ENCODE results near the gene FHOD3.

The FHOD3 gene

DNA sequence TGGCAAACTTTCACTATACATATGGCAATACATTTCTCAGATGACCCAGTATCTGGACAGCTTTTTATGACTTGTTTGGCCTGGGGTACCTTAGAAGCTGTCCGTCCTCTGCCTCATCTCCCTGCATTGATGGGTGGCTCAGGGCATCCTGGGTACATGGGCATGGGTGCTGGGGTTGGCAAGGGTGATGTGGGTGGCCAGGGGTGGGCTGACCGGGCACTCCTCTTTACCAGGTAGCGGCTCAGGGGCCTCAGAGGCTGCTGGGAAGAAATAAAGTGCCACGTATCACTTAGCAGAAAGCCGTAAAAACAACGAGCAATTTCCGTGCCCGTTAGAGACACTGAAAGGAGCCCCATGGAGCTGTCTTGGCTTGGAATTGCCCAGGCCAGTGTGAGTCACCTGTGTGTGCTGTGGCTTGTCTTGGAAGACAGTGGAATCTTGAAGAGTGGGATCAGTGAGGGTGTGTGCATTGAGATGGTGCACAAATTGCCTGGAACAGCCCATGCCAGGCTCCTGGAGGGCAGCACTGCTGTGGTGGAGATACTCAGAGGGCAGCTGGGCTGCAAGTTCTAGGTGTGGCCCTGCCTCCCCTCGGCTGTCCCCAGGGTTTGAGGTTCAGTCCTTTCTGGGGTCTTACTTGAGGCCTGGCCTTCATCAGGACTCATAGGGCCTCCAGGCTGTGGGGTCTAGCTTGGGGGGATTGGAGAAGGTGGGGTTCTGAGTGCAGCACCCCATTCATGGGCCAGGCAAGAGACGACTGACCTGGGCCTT lies 88.8 kb downstream of the FHOD3 start:
- DNase-seq = no peak

DNA sequence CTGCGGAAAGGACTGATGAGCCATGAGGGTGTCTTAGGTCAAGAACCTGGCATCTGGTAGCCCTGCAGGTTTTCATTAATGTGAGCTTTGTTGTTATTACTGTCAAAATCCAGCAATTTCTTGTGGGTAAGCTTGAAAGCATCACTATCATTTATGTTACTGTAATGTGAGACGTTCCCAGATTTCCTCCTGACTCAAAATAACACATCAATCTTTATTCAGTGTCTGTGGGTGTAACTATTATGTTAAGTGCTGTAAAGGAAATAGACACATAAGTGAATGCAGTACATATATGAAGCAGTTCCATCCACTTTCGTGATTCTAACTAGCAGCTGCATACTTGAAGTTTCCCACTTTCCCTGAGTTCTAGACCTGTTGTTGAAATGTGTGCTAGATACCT lies 89.8 kb downstream of the FHOD3 start:
- peak; percentile 36 for DNase-seq

GRCh38 chr18:36388310-36388709 lies 90.8 kb downstream of the FHOD3 start:
- no peak for DNase-seq

DNA sequence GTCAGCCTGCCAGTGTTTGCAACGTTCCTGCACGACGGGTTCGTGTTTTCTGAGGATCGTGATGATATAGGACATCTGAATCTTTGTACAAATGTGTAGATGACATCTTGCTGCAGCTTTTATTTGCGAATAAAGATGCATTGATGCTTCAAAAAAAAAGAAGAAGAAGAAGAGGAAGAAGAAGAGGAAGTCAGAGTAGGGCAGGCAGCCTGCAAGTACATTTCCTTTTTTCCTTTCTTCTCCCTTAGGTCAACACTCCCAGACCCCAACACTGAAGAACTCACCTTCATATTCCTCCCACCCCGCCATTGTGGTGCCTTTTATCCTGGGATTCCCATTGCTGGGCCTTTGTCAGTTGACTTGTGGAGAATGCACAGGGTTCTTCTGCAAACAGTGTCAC lies 91.5 kb downstream of the FHOD3 start:
- no peak for DNase-seq

- DNase-seq = no peak
Measured at GRCh38 chr18:36389811-36390581, 92.5 kb downstream of the FHOD3 start.

GRCh38 chr18:36391426-36392145 lies 94.1 kb downstream of the FHOD3 start:
- DNase-seq = no peak

DNA sequence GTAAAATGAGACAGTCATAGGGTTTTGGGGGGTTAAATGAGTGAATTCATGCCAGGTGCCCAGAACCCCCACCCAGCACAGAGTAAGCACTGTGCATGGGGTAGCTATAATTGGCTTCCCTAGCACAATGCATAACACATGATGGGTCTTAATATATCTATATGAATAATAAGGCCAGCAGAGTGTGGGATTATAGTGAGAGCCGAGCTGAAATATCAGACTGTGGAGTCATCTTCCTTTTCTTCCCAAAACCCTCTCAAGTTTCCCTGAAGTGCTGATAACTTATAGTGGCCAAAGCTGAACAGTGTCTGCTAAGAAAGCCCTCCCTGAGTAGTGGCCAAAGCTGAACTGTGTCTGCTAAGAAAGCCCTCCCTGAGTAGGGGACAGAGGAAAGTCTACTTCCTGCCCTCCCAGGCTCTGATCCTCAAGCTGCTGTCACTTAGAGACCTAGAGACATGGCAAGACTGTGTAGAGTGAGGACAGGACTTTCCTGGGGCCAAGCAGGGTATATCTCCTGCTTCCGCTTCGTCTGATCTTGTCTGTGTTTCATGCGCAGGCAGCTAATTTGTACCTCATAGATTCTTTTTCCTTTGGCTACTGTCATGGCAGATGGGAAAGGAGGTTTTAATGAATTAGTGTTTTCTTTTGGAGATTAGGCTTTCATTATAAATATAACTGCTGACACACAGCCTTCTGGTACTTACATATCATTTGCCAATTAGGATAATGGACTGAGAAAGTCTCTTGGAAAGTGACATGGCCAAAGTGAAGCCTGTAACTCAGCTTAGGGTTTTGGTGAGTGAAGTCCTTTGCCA lies 94.9 kb downstream of the FHOD3 start:
- peak; percentile 49 for DNase-seq

DNA sequence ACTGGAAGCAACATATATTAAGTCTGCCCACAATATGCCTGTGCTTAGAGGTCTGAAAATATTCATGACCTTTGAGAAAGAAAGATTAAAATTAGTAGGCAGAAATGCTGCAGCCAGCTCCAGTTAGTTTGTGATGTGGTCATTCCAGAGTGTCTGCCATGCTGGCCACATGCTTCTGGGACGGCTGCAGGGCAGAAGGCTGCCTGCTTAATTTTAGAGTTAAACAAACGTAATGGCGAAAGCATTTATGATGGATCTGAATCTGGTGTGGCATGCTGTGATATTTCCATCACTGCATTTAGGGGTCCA lies 95.4 kb downstream of the FHOD3 start:
- DNase-seq = no peak

GRCh38 chr18:36394486-36394885 lies 97.0 kb downstream of the FHOD3 start:
- no peak for DNase-seq

DNA sequence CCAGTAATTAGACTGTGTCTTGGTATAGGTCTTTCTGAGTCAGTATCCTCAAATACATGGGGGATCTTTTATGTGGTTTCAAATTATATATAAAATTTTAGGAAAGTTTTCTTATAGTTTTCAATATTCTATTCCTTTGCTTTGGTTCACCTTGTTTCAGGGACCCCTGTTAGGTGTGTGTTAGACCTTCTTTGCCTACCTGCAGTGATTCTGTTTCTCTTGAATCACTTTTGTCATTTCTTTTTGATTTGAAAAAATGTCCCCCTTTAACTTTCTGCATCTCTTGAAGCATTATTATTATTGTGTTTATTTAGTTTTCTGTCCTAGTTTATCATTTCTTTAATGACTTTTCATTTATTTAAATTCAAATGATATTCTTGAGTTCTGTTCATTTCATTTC lies 98.7 kb downstream of the FHOD3 start:
- no peak for DNase-seq

- DNase-seq = no peak
Measured at GRCh38 chr18:36397033-36397432, 99.5 kb downstream of the FHOD3 start.

DNA sequence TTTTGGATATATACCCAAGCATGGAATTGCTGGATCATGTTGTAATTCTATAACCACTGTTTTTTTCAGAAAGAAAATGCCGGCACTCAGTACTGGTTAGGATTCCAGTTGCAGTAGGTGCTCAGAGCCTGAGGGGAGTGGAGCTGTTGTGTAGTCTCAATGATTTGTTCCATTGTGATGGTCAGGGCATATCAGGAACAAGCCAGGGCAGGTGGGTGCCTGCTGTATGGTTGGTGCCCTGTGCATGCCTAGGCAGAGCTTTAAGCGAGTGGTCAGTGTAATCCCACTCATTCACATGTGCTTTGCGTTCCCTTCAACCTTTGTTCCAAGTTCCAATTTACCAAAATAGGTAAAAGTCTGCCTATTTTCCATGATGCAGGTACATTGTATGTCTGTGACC lies 100.9 kb downstream of the FHOD3 start:
- no peak for DNase-seq

- no peak for DNase-seq
Measured at GRCh38 chr18:36399055-36399454, 101.5 kb downstream of the FHOD3 start.

DNA sequence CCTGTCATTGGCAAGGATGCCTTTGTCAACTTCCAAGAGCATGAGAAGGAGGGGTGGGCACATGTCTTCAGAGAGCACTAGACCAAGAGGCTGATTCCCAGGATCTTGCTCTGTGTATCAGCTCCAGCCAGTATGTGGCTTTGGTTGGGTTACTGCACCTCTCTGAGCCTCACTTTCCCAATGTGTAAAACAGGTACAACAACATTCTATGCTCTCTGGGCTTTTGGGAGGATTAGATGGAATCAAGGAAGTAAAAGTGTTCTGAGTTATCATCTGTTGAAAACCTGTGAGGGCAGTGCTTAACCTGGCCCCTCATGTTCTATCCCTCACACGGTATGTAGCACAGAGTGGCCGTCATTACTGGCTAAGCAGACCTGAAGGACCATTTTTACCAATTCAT lies 103.9 kb downstream of the FHOD3 start:
- no peak for DNase-seq

- DNase-seq = peak; percentile 86
Measured at GRCh38 chr18:36402765-36403396, 105.4 kb downstream of the FHOD3 start.

GRCh38 chr18:36403896-36404820 lies 106.6 kb downstream of the FHOD3 start:
- DNase-seq = no peak

DNA sequence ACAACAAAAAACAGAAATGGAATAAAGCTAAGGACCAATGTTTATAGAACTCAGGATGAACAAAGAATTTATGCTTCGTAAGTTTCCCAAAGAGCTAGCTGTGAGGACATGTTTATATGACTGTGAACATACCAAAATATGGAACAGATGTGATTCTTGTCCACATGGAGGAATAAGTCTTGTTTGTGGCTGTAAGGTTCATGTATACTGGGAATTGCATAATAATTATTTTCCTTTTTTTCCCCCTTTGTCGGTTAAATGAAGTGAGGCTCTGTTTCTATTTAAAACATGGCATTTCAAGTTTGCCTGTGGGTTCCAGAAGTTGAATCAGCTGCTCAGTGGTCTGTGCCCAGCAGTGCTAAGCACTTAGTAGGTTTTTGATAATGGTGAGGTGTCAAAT lies 108.1 kb downstream of the FHOD3 start:
- peak; percentile 34 for DNase-seq

- DNase-seq = no peak
Measured at GRCh38 chr18:36406805-36407204, 109.3 kb downstream of the FHOD3 start.

- no peak for DNase-seq
Measured at GRCh38 chr18:36408606-36409005, 111.1 kb downstream of the FHOD3 start.

DNA sequence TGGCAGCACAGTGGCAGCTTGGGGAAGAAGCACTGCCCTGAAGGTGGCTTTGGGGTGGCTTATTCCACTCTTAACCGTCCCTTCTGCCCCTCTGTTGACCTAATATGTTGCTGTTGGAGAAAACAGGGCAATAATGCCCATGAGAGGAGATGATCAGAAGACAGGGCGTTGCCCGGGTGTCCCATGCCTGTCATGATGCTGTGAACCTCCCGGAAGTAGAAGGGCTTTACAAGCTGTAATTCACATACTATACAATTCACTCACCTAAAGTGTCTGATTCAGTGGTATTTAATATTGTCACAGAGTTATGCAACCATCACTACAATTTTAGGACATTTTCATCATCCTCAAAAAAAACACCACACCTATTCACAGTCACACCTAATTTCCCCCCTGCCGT lies 112.3 kb downstream of the FHOD3 start:
- DNase-seq = no peak

- no peak for DNase-seq
Measured at GRCh38 chr18:36410346-36410745, 112.8 kb downstream of the FHOD3 start.

All from fibroblast of skin of abdomen (primary cell).